Fibroblast of the conjunctiva (primary cell): ENCODE measurements around the gene LYZL2.
"Not testable (repeated sequence)": the region's sequence is repeated elsewhere in the genome, so short reads cannot be mapped to it uniquely, and the experiment has no call there.

ENCODE experiments used
- DNase-seq: peaks from one replicate; pipeline ENCODE4 v3.0.0-alpha.2; 2010; ENCODE audit warnings: low read depth

LYZL2 gene

DNA sequence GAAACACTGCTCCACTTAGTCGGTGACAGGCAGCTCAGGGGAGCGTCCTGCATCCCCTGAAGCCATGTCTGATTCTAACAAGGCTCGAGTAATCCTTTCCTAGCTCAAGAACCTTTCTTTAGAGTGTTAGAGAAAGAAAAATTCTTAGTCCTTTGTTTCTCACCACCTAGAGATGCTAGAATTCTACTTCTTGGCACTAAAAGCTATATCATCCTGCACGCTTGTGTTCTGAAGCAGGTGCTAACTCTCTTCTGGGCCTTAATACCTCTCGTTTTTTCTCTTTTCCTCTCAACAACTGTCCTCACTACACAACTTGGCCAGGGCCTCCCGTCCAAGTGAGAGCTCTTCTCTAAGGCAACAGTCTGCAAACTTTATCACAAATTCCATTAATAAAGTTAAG is at the start of gene LYZL2:
Gene LYZL2, minus strand, starts transcription at position 101 of the 400 bp plus-strand sequence. CDS start 2,838 bp downstream, outside the sequence.
- no peak for DNase-seq

GRCh38 chr10:30677616-30678015 is 48.1 kb upstream of the LYZL2 start:
- not testable (repeated sequence) for DNase-seq

DNA sequence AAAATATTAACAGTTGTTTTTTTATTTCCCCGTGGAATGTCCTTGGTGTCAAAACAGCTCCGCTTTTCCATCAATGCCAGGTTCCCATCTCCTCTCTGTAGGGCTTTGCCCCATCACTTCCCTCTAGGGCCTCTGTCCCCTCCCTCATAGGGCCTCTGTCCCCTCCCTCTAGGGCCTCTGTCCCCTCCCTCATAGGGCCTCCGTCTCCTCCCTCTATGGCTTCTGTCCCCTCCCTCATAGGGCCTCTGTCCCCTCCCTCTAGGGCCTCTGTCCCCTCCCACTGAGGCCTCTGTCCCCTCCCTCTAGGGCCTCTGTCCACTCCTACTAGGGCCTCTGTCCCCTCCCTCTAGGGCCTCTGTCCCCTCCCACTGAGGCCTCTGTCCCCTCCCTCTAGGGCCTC is 47.6 kb upstream of the LYZL2 start:
- DNase-seq, result not testable (repeated sequence)

DNA sequence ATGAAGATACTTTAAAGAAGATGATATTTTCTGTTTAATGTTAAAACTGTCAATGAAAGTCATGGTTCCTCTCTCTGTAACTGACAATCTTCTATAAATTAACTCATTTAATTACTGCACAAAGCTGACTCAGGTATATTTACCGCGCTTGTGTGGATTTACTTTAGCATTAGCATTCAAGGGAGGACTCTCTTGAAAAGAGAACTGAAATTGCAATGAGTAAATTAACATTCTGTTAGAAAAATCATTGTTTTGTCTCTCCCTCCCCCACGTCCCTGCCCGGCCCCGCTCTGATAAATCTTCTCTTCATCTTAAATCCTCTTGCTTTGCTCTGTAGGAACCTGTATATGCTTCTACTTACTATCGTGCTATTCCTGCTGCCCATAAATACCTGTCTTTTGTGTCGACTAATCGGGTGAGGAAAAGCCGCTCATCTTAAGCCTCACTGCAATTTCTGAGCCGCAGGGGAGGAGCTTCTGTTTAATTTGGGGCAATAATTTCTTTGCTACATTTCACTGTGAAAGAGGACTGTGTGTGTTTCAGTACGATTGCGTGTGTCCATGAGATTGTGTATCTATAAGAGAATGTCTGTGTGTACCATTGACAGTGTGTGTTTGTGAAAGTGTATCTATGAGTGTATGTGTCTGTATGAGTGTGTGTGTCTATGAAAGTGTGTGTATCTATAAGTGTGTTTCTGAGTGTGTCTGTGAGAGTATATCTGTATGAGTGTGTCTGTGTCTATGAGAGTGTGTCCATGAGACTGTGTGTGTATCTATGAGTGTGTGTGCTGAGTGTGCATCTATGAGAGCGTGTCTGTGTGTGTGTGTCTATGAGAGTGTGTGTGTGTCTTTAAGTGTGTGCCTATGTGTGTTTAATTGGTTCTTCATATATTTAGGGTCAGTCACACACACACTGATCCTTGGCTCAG is 46.5 kb upstream of the LYZL2 start:
- DNase-seq, result no peak

DNA sequence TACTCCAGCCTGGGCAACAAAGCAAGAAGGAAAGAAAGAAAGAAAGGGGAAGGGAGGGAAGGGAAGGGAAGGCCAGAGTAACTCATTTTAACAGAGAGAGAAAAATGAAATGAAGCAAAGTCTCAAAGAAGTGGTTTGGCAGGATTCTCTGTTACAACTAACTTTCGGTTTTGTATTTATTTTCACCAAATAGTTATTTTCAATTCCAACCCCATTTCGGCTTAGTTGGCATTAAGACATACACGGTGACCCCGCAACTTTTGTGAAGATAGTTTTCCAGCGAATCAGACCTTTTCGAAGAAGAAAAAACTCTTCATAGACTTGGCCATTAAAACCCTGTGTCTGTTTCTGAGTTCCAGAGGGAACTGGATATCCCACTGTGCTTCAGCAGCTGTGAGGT is 45.2 kb upstream of the LYZL2 start:
- no peak for DNase-seq

DNA sequence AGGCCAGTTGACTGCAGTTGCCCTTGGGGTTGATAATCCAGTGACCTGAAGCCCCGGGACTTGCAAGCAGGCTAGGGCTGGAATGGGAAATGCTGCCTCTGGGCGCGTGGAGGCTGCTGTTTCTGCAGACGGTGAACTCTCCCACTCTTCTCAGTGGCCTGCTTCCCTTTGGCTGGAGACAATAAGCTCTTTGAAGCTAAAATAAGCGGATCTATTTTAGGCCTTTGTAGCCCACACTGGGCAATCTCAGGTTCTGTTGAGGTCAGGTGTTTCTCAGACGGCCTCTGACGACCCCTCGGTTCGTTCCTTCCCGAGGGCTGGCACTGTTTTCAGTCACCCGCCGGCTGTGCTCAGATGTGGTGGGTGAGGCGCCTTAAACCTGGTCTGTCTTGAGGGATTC is 43.7 kb upstream of the LYZL2 start:
- DNase-seq, result not testable (repeated sequence)

- DNase-seq, result not testable (repeated sequence)
Measured at GRCh38 chr10:30672338-30672737, 42.8 kb upstream of the LYZL2 start.

- peak; percentile 83 for DNase-seq
Measured at GRCh38 chr10:30671026-30671616, 41.6 kb upstream of the LYZL2 start.

GRCh38 chr10:30667982-30668381 is 38.4 kb upstream of the LYZL2 start:
- not testable (repeated sequence) for DNase-seq

DNA sequence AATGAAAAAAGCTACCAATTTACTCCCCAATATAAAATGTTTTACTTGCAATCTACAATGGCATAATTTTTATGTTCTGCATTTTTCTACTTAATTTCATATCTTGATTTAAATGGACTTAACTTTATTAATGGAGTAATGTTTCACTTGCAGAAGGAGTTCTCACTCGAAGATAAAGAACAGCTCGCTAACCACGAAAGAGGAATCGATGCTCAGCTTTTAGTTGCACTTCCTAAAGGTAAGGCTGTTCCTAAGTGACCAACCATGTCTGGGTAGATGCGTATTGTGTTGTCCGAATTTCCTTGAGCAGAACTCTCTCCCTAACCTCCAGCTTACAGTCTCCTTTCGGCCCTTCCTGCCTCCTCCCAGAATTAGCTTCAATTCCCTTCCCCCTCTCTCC is 33.9 kb upstream of the LYZL2 start:
- not testable (repeated sequence) for DNase-seq

- DNase-seq, result no peak
Measured at GRCh38 chr10:30662814-30663213, 33.3 kb upstream of the LYZL2 start.

- not testable (repeated sequence) for DNase-seq
Measured at GRCh38 chr10:30660314-30660713, 30.8 kb upstream of the LYZL2 start.

DNA sequence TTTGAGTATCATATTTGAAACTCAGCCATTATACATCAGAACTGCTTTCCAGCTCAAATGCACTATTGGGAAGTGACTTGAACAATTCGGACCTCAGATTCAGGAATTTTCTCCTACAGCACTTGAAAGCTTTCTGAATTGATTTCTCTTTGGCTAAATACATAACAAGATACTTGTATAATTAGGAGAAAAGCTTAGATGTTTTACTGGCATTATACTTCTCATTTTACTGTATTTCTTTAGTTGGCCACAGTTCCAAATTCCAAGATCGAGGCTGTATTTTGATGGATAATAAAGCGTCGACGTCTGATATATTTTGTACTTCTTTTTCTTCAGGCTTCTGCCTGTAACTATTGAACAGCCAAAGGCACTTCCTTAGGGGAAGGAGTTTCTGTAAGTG is 26.7 kb upstream of the LYZL2 start:
- no peak for DNase-seq

GRCh38 chr10:30655001-30655400 is 25.4 kb upstream of the LYZL2 start:
- not testable (repeated sequence) for DNase-seq

DNA sequence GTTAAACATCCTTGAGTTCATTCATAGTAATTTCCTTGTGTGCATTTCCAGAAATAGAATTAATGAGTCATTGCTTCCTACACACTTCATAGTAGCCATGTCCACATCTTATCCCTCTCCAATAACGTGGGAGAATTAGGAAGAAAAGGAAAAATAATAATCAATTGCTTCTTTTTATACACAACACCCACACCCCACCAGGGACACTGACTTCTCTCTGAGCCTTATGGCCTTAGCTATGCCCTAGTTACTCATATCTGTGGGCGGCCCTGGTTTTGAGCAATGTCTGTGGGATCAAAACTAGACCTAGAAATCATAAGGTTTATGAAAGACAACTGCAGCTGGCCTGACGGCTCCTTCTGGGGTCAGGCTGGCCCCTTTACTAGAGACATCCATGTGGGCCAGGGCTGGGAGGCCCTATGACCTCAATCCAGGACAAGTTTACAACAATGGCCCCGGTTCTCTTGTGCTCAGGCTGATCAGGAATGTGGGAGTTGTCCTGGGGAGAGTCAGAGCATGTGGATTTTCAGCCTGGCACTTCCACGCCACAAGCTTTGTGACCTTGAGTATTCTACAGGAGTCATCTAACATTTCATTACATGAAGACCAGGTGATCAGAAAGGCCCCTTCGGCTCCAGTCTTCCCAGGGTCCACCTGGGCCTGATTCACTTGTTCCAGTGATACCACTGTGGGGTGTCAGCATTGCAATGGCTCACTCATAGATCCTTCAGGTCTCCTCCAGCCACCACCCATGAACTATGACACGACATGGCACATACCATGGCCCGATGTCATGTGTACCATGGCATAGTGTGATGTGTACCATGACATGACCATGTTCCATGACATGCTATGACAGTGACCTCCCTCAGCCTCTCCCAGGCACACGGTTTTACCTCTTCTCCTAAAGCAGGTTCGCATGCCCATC is 22.2 kb upstream of the LYZL2 start:
- not testable (repeated sequence) for DNase-seq

GRCh38 chr10:30647089-30647488 is 17.5 kb upstream of the LYZL2 start:
- DNase-seq, result no peak

- DNase-seq, result no peak
Measured at GRCh38 chr10:30645340-30645827, 15.8 kb upstream of the LYZL2 start.

GRCh38 chr10:30644408-30644861 is 14.9 kb upstream of the LYZL2 start:
- DNase-seq, result not testable (repeated sequence)

GRCh38 chr10:30643557-30644199 is 14.1 kb upstream of the LYZL2 start:
- not testable (repeated sequence) for DNase-seq

DNA sequence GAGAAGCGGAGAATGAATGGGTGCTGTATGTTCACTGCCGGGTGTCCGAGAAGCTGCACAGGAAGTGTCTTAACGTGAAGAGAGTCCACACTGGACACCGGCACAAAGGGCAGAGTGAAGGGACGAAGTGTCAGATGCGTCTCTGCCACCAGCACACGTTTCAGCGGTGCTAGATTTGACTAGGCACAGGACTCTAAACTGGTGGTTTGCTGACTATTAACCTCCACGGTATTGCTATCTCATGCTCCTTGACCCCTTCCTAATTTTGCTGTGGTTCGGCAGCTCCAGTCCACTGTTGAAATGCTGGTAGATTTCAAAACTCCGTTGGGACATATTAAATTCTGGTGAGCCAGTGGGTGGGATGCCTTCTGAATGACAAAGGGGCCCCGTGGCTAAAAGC is 13.3 kb upstream of the LYZL2 start:
- DNase-seq, result not testable (repeated sequence)
